Activated CD4-positive, alpha-beta T cell treated with anti-CD3 and anti-CD28 coated beads, Interleukin-10, Interleukin-2, amounts not matched to agents 100 ng/mL and 50 ng/mL, durations not matched to agents 16 hours and 8 hours (primary cell): Measurements from ENCODE around the gene ERCC3.
"Not testable (repeated sequence)": the region's sequence is repeated elsewhere in the genome, so short reads cannot be mapped to it uniquely, and the experiment has no call there.

Experiments
- DNase-seq: peaks from one replicate; pipeline ENCODE4 v3.0.0-alpha.2; 2020

Gene ERCC3

GRCh38 chr2:127224135-127224534 lies 69.8 kb downstream of the ERCC3 start:
- DNase-seq, result not testable (repeated sequence)

- no peak for DNase-seq
Observed at GRCh38 chr2:127220768-127221527, 73.0 kb downstream of the ERCC3 start.

- DNase-seq, result no peak
Observed at GRCh38 chr2:127220102-127220767, 73.7 kb downstream of the ERCC3 start, which contains the start of gene CYP27C1. Gene CYP27C1 (minus strand): TSS chr2:127220299. CDS start chr2:127220270, 29 bp downstream.

- DNase-seq, result no peak
Observed at GRCh38 chr2:127219171-127220070, 74.5 kb downstream of the ERCC3 start.

- DNase-seq, result no peak
Observed at GRCh38 chr2:127218812-127219170, 75.2 kb downstream of the ERCC3 start.

- no peak for DNase-seq
Observed at GRCh38 chr2:127217470-127218325, 76.2 kb downstream of the ERCC3 start.

GRCh38 chr2:127216593-127216992 lies 77.4 kb downstream of the ERCC3 start:
- no peak for DNase-seq

GRCh38 chr2:127216095-127216494 lies 77.8 kb downstream of the ERCC3 start:
- no peak for DNase-seq

- DNase-seq, result not testable (repeated sequence)
Observed at GRCh38 chr2:127214201-127214600, 79.7 kb downstream of the ERCC3 start.

- DNase-seq, result no peak
Observed at GRCh38 chr2:127208313-127208712, 85.6 kb downstream of the ERCC3 start.
